ENCODE results near the gene RRP1B.

DNA sequence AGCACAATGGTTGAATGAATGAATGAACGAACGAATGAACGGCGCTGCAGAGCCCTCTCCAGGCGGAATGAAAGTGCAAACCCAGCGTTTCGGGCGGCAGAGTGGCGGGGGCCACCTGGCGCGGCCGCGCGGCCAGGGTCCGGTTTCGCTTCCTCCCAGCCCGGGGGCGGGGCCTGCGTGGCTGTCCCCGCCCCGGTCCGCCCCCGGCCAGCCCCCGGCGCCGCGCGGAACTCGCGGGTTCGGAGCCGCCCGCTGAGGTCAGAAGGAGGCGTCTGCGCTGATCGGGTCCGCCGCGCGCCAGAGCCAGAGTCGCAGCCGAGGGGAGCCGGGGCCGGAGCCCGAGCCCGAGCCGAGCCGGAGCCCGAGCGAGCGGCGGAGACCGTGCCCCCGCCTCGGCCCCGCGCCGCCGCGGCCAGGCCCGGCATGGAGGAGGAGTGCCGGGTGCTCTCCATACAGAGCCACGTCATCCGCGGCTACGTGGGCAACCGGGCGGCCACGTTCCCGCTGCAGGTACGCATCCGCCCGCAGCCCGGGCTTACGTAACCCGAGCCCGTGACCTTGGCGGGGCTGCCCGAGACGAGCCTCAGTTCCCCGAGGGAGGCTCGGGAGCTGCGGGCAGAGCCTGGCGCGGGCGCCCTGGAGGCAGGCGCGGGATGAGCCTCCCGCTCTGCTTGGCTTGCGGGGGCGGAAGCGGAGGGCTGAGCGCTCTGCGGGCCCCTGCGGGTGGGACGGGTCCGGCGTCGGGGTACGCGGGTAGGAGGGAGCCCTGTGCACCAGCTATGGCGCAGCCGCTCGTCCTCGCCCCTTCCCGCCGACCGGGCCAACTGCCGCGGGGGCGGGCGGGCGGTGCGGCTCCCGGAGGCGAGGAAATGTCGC, 59.8 kb downstream of the RRP1B start, which contains the start of gene PDXK:
- TF ChIP-seq, protein P1, sequence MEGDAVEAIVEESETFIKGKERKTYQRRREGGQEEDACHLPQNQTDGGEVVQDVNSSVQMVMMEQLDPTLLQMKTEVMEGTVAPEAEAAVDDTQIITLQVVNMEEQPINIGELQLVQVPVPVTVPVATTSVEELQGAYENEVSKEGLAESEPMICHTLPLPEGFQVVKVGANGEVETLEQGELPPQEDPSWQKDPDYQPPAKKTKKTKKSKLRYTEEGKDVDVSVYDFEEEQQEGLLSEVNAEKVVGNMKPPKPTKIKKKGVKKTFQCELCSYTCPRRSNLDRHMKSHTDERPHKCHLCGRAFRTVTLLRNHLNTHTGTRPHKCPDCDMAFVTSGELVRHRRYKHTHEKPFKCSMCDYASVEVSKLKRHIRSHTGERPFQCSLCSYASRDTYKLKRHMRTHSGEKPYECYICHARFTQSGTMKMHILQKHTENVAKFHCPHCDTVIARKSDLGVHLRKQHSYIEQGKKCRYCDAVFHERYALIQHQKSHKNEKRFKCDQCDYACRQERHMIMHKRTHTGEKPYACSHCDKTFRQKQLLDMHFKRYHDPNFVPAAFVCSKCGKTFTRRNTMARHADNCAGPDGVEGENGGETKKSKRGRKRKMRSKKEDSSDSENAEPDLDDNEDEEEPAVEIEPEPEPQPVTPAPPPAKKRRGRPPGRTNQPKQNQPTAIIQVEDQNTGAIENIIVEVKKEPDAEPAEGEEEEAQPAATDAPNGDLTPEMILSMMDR (IDR thresholded peaks at IDR 0.05; ENCODE audit: poor library complexity), result peak; percentile 12
- TF ChIP-seq EZH2 (IDR thresholded peaks at IDR 0.05; ENCODE audit: borderline replicate concordance), result no peak
